ENCODE results near the gene ANKRD35. TPM values are rescaled to one million over a fixed set of nuclear protein-coding genes. Genes with fewer than 3 reads are reported as not detected.

Gene ANKRD35
- polyA plus RNA-seq, 1 experiment, result 2.7 TPM

- ChIA-PET POLR2A (interaction anchor here (1.0 kb wide), 1 partner anchor 12 kb away, joined by 7 read pairs; no protein-coding TSS in a partner anchor), CTCF (interaction anchor here (2.2 kb wide), 1 partner anchor 14 kb away, joined by 18 read pairs; the partner anchor contains the start of gene ITGA10)
- H3K27me3 ChIP-seq (ENCODE audit: control insufficient read depth, insufficient read depth, low read length), result no peaks in the 10 kb centered on the region
- H3K9me3 ChIP-seq (ENCODE audit: control insufficient read depth, insufficient read depth, low read length), result no peaks in the 10 kb centered on the region
- TF ChIP-seq, protein P1, sequence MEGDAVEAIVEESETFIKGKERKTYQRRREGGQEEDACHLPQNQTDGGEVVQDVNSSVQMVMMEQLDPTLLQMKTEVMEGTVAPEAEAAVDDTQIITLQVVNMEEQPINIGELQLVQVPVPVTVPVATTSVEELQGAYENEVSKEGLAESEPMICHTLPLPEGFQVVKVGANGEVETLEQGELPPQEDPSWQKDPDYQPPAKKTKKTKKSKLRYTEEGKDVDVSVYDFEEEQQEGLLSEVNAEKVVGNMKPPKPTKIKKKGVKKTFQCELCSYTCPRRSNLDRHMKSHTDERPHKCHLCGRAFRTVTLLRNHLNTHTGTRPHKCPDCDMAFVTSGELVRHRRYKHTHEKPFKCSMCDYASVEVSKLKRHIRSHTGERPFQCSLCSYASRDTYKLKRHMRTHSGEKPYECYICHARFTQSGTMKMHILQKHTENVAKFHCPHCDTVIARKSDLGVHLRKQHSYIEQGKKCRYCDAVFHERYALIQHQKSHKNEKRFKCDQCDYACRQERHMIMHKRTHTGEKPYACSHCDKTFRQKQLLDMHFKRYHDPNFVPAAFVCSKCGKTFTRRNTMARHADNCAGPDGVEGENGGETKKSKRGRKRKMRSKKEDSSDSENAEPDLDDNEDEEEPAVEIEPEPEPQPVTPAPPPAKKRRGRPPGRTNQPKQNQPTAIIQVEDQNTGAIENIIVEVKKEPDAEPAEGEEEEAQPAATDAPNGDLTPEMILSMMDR (IDR thresholded peaks at IDR 0.05; ENCODE audit: low read depth, low read length), result no peak
- DNase-seq (ENCODE audit: low read depth, low spot score), result no peak
- H3K27ac ChIP-seq (ENCODE audit: low read depth, low read length), result no peak overlapping the region
- H3K4me3 ChIP-seq (ENCODE audit: low read depth, low read length), result no peak overlapping the region
These were observed 9.8 kb upstream of the ANKRD35 start for GRCh38 chr1:145895471-145895870.

- ChIA-PET CTCF (interaction anchor here (1.1 to 5.1 kb wide), 8 partner anchors 12 to 139 kb away, joined by 3 to 133 read pairs (median 20); partner anchors contain the start of genes ITGA10 and NUDT17), POLR2A (interaction anchor here (2.4 to 2.5 kb wide), 2 partner anchors 25 to 35 kb away, joined by 15 to 25 read pairs; partner anchors contain the start of genes PEX11B and PIAS3)
- H3K27me3 ChIP-seq (ENCODE audit: control insufficient read depth, insufficient read depth, low read length), result no peaks in the 10 kb centered on the region
- peak overlapping the region; percentile 99 for H3K27ac ChIP-seq (ENCODE audit: low read depth, low read length)
- H3K4me3 ChIP-seq (ENCODE audit: low read depth, low read length), result no peak overlapping the region
- DNase-seq (ENCODE audit: low read depth, low spot score), result no peak
- no peaks in the 10 kb centered on the region for H3K9me3 ChIP-seq (ENCODE audit: control insufficient read depth, insufficient read depth, low read length)
- TF ChIP-seq, protein P1 (IDR thresholded peaks at IDR 0.05; ENCODE audit: low read depth, low read length), result no peak
These were observed 7.8 kb upstream of the ANKRD35 start for GRCh38 chr1:145893306-145894055.

DNA sequence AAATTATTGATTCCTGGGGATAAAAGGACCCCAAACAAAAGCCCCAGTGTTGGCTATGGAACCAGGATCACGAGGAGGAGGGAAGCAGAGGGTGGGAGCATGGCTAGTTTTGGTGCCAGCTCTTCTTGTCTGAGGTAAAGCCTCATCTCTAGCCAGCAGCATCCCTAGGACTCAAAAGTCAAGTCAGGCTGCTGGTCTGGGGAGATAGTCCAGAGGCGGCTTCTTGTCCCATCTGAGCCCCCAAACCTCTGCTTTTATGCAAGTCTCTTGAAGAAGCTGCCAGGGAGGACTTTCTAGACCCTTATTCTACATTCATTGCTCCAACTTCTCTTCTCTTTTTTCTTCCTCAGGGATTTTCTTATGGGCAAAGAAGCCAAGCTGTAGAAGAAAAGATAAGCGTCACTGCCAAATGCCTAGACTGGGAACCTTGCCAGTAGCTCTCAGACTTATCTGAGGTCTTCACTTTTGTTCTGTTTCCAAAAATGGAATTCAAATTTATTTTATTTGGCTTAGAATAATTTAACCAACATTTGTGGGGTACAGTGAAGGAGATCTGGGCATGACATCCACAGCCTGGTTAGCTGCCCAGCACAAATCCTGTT is 6.9 kb upstream of the ANKRD35 start:
- TF ChIP-seq, protein P1 (IDR thresholded peaks at IDR 0.05; ENCODE audit: low read depth, low read length), result no peak
- POLR2A ChIA-PET, result interaction anchor here (0.6 to 2.5 kb wide), 10 partner anchors 16 to 111 kb away, joined by 3 to 25 read pairs (median 8); partner anchors contain the start of genes ANKRD34A, NUDT17, PEX11B and PIAS3
- peak overlapping the region; percentile 33 for H3K4me3 ChIP-seq (ENCODE audit: low read depth, low read length)
- H3K27me3 ChIP-seq (ENCODE audit: control insufficient read depth, insufficient read depth, low read length), result no peaks in the 10 kb centered on the region
- H3K27ac ChIP-seq (ENCODE audit: low read depth, low read length), result peak overlapping the region; percentile 99
- H3K9me3 ChIP-seq (ENCODE audit: control insufficient read depth, insufficient read depth, low read length), result no peaks in the 10 kb centered on the region
- DNase-seq (ENCODE audit: low read depth, low spot score), result peak; percentile 32
- CTCF ChIA-PET, result interaction anchor here (0.9 to 5.1 kb wide), 26 partner anchors 10 to 142 kb away, joined by 3 to 133 read pairs (median 10); partner anchors contain the start of genes ANKRD34A, ITGA10, NUDT17 and PEX11B

- Histone ChIP-seq H3K9me3 (ENCODE audit: control insufficient read depth, insufficient read depth, low read length) (no peaks in the 10 kb centered on the region), H3K27ac (ENCODE audit: low read depth, low read length) (peak overlapping the region; percentile 99), H3K4me3 (ENCODE audit: low read depth, low read length) (peak overlapping the region; percentile 33), H3K27me3 (ENCODE audit: control insufficient read depth, insufficient read depth, low read length) (no peaks in the 10 kb centered on the region)
- DNase-seq (ENCODE audit: low read depth, low spot score), result peak; percentile 98
- POLR2A ChIA-PET, result interaction anchor here (0.6 to 2.5 kb wide), 11 partner anchors 13 to 112 kb away, joined by 3 to 25 read pairs (median 7); partner anchors contain the start of genes ANKRD34A, NUDT17, PEX11B and PIAS3
- TF ChIP-seq, protein P1 (IDR thresholded peaks at IDR 0.05; ENCODE audit: low read depth, low read length), result peak; percentile 93
- CTCF ChIA-PET, result interaction anchor here (0.6 to 5.1 kb wide), 32 partner anchors 11 to 152 kb away, joined by 3 to 133 read pairs (median 8); partner anchors contain the start of genes ANKRD34A, ITGA10, NUDT17 and PEX11B
These were observed 6.2 kb upstream of the ANKRD35 start for GRCh38 chr1:145891587-145892485.

Data from AG04450 (cell line).